NCI-H1092 (cell line): ENCODE measurements around the gene TUBB2A.
"Not testable (repeated sequence)": the region's sequence is repeated elsewhere in the genome, so short reads cannot be mapped to it uniquely, and the experiment has no call there.

Experiments
- DNase-seq: peaks from one replicate; lab custom pipeline; 2025; lab: John Stamatoyannopoulos, UW

The TUBB2A gene

GRCh38 chr6:3157131-3157933, at the start of gene TUBB2A:
Gene TUBB2A (minus strand): TSS chr6:3157544. CDS start chr6:3157463, 81 bp downstream.
- peak; percentile 45 for DNase-seq

DNA sequence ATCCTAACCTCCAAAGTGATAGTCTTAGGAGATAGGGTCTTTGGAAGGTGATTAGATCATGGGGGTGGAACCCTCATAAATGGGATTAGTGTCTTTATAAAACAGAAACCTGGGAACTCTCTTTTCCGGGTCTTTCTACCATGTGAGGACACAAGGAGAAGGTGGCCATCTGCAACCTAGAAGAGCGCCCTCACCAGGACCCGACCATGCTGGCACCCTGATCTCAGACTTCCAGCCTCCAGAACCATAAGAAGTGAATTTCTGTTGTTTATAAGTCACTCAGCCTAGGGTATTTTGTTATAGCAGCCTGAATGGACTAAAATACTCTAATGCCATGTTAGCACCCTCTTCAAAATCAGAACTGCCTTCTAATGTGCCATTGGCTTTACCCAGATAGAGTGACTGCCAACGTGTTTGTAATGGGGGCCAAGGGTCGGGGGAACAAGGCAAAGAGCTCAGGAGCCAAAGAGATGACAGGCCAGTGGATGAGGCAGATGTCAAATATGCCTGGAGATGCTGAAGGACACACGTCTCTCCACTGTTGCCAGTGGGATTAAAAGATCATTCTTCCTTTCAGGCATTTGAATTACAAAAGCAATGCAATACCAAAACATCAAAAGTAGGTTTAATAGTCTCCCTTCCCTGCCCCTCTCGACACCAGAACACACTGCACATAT, 49.1 kb upstream of the TUBB2A start:
- no peak for DNase-seq

- no peak for DNase-seq
These were observed 48.6 kb upstream of the TUBB2A start for GRCh38 chr6:3205913-3206312.

GRCh38 chr6:3204921-3205320, 47.6 kb upstream of the TUBB2A start:
- DNase-seq: no peak

GRCh38 chr6:3202999-3203696, 45.8 kb upstream of the TUBB2A start:
- no peak for DNase-seq

GRCh38 chr6:3201388-3201787, 44.0 kb upstream of the TUBB2A start:
- DNase-seq: no peak

- no peak for DNase-seq
These were observed 43.3 kb upstream of the TUBB2A start for GRCh38 chr6:3200682-3201081.

DNA sequence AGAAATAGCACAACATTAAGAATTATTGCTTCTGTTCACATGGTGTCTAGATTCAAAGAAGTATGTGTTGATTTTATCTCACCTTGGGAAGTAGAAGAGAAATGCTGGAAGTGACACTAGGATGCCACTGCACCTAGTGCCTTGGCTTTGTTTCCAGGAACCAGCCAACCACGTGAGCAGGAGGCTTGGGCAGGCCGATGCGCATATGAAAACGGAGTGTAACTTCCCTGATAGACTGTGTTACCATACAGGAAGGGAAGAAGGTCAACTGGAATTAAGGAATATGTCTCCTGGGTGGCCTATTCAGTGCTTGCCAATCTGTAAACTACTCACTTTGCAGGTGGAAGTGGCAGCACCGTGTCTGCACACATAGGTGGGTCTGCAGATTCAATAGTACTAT, 42.0 kb upstream of the TUBB2A start:
- no peak for DNase-seq

- not testable (repeated sequence) for DNase-seq
These were observed 40.4 kb upstream of the TUBB2A start for GRCh38 chr6:3197734-3198133.

DNA sequence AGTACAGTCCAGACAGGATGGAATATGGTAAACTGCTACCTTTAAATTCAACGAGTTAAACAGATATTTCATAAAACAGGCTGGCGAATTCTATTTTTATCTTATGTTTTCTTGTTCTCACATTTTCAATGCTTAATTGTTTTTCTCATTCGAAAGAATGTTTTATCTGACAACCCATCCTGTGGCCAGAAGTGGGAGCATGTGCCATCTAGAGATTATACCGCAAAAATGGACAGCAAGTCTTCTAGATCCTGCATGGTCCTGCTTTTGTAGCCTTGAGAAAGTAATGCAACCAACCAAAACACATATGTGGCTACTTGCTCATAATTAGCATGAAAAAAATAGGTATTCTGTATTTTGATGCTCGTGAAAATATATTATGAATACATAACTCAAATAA, 39.4 kb upstream of the TUBB2A start:
- no peak for DNase-seq

- DNase-seq: peak; percentile 59
These were observed 38.6 kb upstream of the TUBB2A start for GRCh38 chr6:3195695-3196497.

GRCh38 chr6:3195420-3195694, 38.0 kb upstream of the TUBB2A start:
- DNase-seq: no peak

DNA sequence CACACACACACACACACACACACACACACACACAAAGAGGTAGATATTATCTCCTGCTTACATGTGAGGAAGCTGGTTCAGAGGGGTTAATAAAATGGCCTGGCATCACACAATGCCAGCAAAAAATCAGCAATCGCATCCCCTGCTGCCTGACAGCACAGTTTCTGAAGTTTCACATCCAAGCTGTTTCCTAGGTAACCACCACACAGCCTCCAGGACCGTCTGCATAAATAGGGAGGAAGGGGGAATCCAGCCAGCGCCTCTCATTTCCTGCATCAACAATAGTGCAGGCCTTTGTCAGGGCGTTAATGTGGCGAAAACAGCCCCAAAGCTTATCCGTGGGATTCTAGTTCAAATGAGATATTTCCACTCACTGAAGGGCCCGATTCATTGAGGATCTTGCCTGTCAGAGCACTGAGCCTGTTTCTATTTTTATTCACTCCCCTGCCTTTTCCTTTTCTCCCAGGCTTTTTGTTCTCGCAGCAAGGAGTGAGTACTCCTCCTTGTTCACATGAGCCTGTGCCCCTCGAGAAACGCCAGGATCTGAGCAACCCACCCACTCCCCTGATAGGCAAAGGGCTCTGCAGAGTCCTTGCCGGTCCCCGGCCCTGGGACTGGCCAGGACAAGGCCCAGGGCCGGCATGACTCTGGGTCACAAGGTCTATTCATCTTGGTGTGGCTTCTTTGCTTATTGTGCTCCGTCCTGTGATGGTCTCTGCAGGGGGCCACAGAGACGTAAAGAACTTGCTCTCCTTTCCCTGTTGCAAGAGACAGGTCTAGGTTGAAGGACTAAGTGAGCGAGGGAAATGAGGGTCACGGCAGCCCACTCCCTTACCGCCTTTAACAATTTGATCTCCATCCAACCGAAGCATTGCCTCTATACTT, 37.4 kb upstream of the TUBB2A start:
- DNase-seq: no peak

DNA sequence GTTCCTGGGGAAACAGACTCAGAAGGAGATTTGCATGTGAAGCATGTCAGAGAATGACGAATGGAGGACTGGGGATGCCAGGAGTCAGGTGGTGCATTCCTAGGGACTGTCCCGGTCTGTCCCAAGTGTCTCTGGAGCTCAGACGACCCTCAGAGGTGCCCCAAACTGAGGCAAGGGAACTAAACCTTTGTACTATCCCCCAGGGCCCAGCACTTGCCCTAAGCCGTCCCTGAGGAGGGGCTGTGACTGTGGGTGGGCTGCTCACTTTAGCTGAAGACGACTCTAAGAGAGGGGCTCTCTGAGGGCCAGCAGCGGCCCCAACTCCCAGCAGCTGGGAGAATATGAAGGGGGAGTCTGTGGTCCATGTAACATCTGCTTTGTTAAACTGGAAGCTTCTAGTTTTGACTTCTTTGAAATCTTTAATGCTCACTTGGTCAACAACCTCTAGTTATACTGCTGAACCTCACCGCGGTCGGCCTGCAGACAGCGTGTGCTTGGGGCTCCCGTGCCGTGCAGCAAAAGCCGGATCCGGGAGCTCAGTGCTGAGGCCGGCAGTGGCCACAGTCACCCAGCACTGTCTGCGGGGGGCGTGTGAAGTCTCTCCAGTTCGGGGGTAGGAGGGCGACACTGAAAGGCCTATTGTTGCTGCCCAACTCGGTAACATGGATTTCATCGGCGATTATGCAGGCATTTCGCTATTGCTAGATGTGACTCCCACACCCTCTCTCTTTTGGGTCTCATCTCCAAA, 35.9 kb upstream of the TUBB2A start:
- DNase-seq: no peak

DNA sequence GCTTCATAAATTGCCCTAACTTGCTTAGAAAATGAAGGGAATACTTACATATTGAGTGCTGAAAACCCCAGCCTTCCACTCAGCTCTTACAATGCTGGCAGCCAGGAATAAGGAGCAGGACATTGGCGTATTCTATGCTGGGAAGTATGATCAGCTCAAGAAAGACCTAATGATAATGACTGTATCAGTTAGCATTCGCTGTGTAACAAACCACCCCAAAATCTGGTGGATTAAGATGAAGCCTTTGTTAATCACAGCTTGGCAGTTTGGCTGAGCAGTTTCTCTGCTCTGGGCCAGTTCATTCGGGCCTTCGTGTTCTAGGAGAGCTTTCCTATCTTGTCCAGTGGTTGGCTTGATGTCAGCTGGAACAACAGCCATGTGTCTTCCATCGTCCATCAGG, 33.4 kb upstream of the TUBB2A start:
- no peak for DNase-seq

DNA sequence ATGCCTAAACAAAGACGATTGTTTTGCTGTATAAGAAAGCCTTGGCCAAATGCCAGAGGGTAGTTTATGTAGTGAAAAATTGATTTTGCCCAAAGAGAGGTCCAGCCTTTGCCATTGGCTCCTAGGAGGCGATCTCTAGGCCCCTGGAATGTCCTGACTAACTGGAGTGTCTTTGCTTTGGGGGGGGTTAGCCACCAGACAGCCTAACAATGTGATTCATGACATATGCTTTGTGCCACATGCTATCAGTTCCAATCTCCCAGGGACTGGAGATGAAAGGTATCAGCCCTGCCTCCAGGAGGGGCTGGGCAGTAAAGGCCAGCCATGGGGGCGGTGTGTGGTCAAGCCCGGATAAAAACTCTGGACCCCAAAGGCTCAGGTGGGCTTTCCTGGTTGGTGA, 32.7 kb upstream of the TUBB2A start:
- no peak for DNase-seq

DNA sequence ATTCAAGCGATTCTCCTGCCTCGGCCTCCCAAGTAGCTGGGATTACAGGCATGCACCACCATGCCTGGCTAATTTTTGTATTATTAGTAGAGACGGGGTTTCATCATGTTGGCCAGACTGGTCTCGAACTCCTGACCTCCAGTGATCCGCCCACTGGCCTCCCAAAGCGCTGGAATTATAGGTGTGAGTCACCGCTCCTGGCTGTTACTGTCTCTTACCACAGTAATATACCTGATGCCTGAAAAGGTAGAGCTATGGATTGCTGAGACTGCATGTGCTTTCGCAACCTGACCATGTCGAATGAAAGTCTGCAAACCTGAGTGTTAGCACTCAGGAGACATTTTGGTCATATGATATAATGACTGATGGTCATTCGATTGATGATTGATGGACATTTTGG, 31.8 kb upstream of the TUBB2A start:
- not testable (repeated sequence) for DNase-seq

GRCh38 chr6:3188262-3188661, 30.9 kb upstream of the TUBB2A start:
- no peak for DNase-seq

- no peak for DNase-seq
These were observed 29.6 kb upstream of the TUBB2A start for GRCh38 chr6:3186974-3187382.

DNA sequence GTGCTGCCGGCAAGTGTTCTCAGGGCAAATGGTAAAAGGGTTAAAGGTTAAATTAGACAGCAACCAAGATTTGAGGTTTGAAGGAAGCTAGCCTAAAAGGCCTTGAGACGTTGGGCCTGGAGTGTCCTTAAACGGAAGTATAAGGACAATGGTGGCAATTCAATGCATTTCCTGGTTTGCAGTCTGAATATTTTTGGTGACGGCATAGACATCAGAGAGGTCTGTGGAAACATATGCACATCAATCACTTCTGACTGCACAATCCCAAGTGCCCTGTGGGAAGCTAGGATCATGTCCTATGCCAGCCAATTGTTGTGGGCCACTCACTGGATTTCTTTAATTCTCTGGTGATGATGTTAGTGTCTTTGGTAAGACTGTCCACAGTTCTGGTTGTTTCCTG, 25.7 kb upstream of the TUBB2A start:
- DNase-seq: no peak

DNA sequence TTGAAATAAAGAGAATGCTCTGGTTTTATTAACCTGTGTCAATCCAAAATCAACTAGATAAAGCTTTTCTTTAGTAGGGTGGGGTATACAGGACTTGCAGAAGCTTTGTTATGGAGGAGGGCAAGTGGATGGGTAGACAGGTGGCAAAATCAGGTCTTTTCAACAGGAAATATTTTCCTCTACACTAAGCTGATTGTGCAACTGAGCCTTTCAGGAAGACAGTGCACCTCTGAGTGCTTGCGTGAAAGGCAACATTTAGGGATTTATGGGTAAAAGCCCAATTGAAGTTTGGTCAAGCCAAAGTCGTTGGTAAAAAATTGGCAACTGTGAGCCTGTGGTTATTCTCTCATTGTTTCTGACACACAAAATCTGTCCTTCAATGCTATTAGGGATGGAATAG, 23.8 kb upstream of the TUBB2A start:
- no peak for DNase-seq
